Fibroblast of skin of left quadriceps (primary cell): ENCODE results near the gene HYAL1.

Experiments
- DNase-seq, 2 experiments: peaks; one replicate each; pipeline ENCODE4 v3.0.0-alpha.2; 2013; ENCODE audit warnings: low read depth in 2 of 2

HYAL1 gene

GRCh38 chr3:50334339-50335075 lies 31.1 kb upstream of the HYAL1 start:
- no peak for DNase-seq

- no peak for DNase-seq
Observed at GRCh38 chr3:50333744-50334328, 30.5 kb upstream of the HYAL1 start.

- DNase-seq = no peak
Observed at GRCh38 chr3:50331364-50331907, 28.1 kb upstream of the HYAL1 start.

- no peak for DNase-seq
Observed at GRCh38 chr3:50330330-50330729, 27.0 kb upstream of the HYAL1 start.

GRCh38 chr3:50327943-50328691 lies 24.7 kb upstream of the HYAL1 start, which contains the start of gene TUSC2:
Gene TUSC2 (minus strand): TSS chr3:50328223. CDS start chr3:50328099, 124 bp downstream.
- DNase-seq = peak; percentile 84 to 86

GRCh38 chr3:50327129-50327528 lies 23.8 kb upstream of the HYAL1 start:
- DNase-seq = no peak

- no peak for DNase-seq
Observed at GRCh38 chr3:50326182-50326541, 22.8 kb upstream of the HYAL1 start.

- no peak for DNase-seq
Observed at GRCh38 chr3:50325497-50326181, 22.3 kb upstream of the HYAL1 start.

- no peak for DNase-seq
Observed at GRCh38 chr3:50325113-50325480, 21.7 kb upstream of the HYAL1 start.

- DNase-seq = no peak
Observed at GRCh38 chr3:50324351-50325112, 21.2 kb upstream of the HYAL1 start.

GRCh38 chr3:50323614-50324199 lies 20.3 kb upstream of the HYAL1 start:
- no peak for DNase-seq

GRCh38 chr3:50323092-50323600 lies 19.8 kb upstream of the HYAL1 start:
- no peak for DNase-seq

- DNase-seq = no peak
Observed at GRCh38 chr3:50322386-50323091, 19.2 kb upstream of the HYAL1 start, which contains the start of gene HYAL2. Gene HYAL2 (minus strand): TSS chr3:50322745. CDS start chr3:50320489, 2,256 bp downstream.

- no peak for DNase-seq
Observed at GRCh38 chr3:50322115-50322385, 18.7 kb upstream of the HYAL1 start.

- peak; percentile 75 to 78 for DNase-seq
Observed at GRCh38 chr3:50321336-50322114, 18.2 kb upstream of the HYAL1 start.

GRCh38 chr3:50320853-50321335 lies 17.5 kb upstream of the HYAL1 start:
- DNase-seq = no peak

GRCh38 chr3:50319894-50320625 lies 16.7 kb upstream of the HYAL1 start:
- DNase-seq = no peak

- DNase-seq = no peak
Observed at GRCh38 chr3:50319181-50319893, 16.0 kb upstream of the HYAL1 start.
